CD4-positive, alpha-beta memory T cell (primary cell): Measurements from ENCODE around the gene CD34. TPM values are rescaled to one million over a fixed set of nuclear protein-coding genes. Genes with fewer than 3 reads are reported as not detected.

ENCODE experiments used
- CTCF ChIA-PET: fragments of 350-600 bp; sonication (Branson Sonifier 250); formaldehyde crosslinking; loops from one replicate; lab custom pipeline; 2021; ENCODE audit warnings: inconsistent platforms; ENCODE audit not compliant: partially characterized antibody; lab: Charles Lee
- POLR2A ChIA-PET: fragments of 350-600 bp; sonication (Branson Sonifier 250); formaldehyde crosslinking; loops from one replicate; lab custom pipeline; 2021; ENCODE audit not compliant: partially characterized antibody; lab: Charles Lee
- DNase-seq, 5 donors: peaks; one replicate each; pipeline versions ENCODE4 v3.0.0 to v3.0.0-alpha.2; 2020 to 2022; ENCODE audit warnings: mixed read lengths in 1 of 5
- H3K27ac ChIP-seq: one replicate; pipeline ENCODE4 v1.7.0; 2013; ENCODE audit warnings: low read depth, low read length
- H3K27me3 ChIP-seq: 2 replicates; pipeline ENCODE4 v1.7.0; 2013; ENCODE audit warnings: mild to moderate bottlenecking, low read length, moderate library complexity; ENCODE audit not compliant: insufficient read depth
- H3K36me3 ChIP-seq: 2 replicates; pipeline ENCODE4 v1.7.0; 2013; ENCODE audit warnings: mild to moderate bottlenecking, low read length, moderate library complexity; ENCODE audit not compliant: insufficient read depth
- H3K4me1 ChIP-seq: 2 replicates; pipeline ENCODE4 v1.7.0; 2013; ENCODE audit warnings: mild to moderate bottlenecking, low read length, moderate library complexity; ENCODE audit not compliant: insufficient read depth
- H3K4me3 ChIP-seq, 2 donors: one replicate each; pipeline ENCODE4 v1.7.0; 2013; ENCODE audit warnings: low read length in 2 of 2, mild to moderate bottlenecking in 1 of 2
- H3K9me3 ChIP-seq, 2 donors: one replicate each; pipeline ENCODE4 v1.7.0; 2013; ENCODE audit warnings: low read length in 2 of 2, control low read depth in 1 of 2; ENCODE audit not compliant: control insufficient read depth in 1 of 2
- H3K27ac Mint-ChIP-seq, 7 donors: one replicate each; pipeline ENCODE4 v1.8.0; 2020 to 2021; ENCODE audit warnings: mixed read lengths in 7 of 7, mild to moderate bottlenecking in 6 of 7, inconsistent platforms in 3 of 7, moderate library complexity in 3 of 7
- H3K27me3 Mint-ChIP-seq, 2 donors: one replicate each; pipeline ENCODE4 v1.8.0; 2020 to 2021; ENCODE audit warnings: mixed read lengths in 2 of 2
- H3K36me3 Mint-ChIP-seq, 2 donors: one replicate each; pipeline ENCODE4 v1.8.0; 2020 to 2021; ENCODE audit warnings: mixed read lengths in 2 of 2, inconsistent platforms in 1 of 2, mild to moderate bottlenecking in 1 of 2
- H3K4me1 Mint-ChIP-seq, 4 donors: one replicate each; pipeline ENCODE4 v1.8.0; 2020 to 2021; ENCODE audit warnings: mixed read lengths in 4 of 4, mild to moderate bottlenecking in 1 of 4
- H3K4me3 Mint-ChIP-seq, 8 donors: one replicate each; pipeline ENCODE4 v1.8.0; 2020 to 2021; ENCODE audit warnings: mixed read lengths in 8 of 8, mild to moderate bottlenecking in 7 of 8, moderate library complexity in 6 of 8, inconsistent platforms in 3 of 8
- H3K9me3 Mint-ChIP-seq, 8 donors: one replicate each; pipeline ENCODE4 v1.8.0; 2020 to 2021; ENCODE audit warnings: mixed read lengths in 8 of 8, mild to moderate bottlenecking in 5 of 8, inconsistent platforms in 3 of 8, moderate library complexity in 1 of 8
- intact Hi-C: fragments of 100-400 bp; cut with micrococcal nuclease; formaldehyde crosslinking; loops from one replicate; pipeline ENCODE4 v1.15.1; 2023
- polyA plus RNA-seq, 2 donors: library from polyadenylated mRNA; unstranded; fragments of 300-500 nt; fragmentation: Illumina TruSeq; gene quantifications; one replicate each; pipeline ENCODE4 v1.2.3, GENCODE V29; 2021
- total RNA-seq, 2 experiments: library from RNA; stranded (reverse); gene quantifications; one replicate each; pipeline ENCODE4 v1.2.3, GENCODE V29; 2021

The CD34 gene, protein sequence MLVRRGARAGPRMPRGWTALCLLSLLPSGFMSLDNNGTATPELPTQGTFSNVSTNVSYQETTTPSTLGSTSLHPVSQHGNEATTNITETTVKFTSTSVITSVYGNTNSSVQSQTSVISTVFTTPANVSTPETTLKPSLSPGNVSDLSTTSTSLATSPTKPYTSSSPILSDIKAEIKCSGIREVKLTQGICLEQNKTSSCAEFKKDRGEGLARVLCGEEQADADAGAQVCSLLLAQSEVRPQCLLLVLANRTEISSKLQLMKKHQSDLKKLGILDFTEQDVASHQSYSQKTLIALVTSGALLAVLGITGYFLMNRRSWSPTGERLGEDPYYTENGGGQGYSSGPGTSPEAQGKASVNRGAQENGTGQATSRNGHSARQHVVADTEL
- total RNA-seq (under 1 TPM in 1 of 2 experiments, not detected in 1; 0.03 TPM), polyA plus RNA-seq (not detected)

DNA sequence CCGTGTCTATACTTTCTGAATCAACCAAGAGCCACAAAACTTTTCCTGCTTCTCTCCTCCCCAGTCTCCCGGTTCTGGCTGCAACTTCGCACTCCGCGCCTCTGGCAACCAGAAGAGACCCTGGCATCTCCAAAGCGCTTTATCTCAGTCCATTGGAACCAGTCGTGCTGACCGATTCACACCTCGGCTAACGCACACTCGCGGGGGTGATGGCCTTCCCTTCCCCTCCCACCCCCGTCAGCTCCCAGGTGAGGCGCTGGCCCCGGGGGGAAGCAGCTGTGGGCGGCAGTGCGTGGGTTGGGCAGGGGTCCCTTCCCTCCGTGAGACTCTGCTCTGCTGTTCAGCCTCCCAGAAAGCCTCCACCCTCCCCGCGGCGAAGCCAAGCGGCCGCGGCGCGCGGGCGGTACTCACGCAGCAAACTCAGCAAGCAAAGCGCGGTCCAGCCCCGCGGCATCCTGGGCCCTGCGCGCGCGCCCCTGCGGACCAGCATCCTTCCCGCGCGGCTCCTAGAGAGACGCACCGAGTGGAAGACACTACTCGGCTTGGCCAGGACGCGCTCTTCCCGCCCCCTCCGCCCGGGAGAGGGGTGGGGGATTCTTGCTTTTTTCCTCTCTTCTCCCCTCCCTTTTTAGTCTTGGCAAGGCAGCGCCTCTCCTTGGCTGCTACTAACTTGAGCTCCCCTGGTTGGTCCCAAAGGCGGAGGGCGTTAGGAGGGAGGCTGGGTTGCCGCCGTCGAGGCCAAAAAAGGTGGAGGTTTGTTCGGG lies at the start of gene CD34:
Gene CD34, minus strand, starts transcription at position 535 of the 764 bp plus-strand sequence. Its CDS starts 45 bp downstream, at position 490.
- peak within 1 kb of the TSS in 6 of 8 donors; percentile 21 to 71 (median 60) for H3K4me3 Mint-ChIP-seq
- no peaks in the 10 kb centered on the region for H3K9me3 Mint-ChIP-seq
- Histone ChIP-seq H3K27ac (no peak within 1 kb of the TSS), H3K4me1 (peaks cover 4% of the 10 kb centered on the region), H3K36me3 (no peaks in the 10 kb centered on the region), H3K4me3 (no peak within 1 kb of the TSS), H3K9me3 (no peaks in the 10 kb centered on the region), H3K27me3 (peaks cover 22% of the 10 kb centered on the region)
- peaks cover 48 to 53% of the 10 kb centered on the region in 2 donors for H3K27me3 Mint-ChIP-seq
- H3K27ac Mint-ChIP-seq = no peak within 1 kb of the TSS
- ChIA-PET CTCF (no interaction called here), POLR2A (no interaction called here)
- peaks cover 4 to 24% (median 16%) of the 10 kb centered on the region in 4 donors for H3K4me1 Mint-ChIP-seq
- no peaks in the 10 kb centered on the region for H3K36me3 Mint-ChIP-seq
- intact Hi-C loops = no loop called here
- DNase-seq = peak in 3 of 5 donors; percentile 2 to 10 (median 5)

GRCh38 chr1:207960346-207960745 lies 49.4 kb upstream of the CD34 start:
- peak overlapping the region in 3 of 8 donors; percentile 39 to 83 (median 53) for H3K4me3 Mint-ChIP-seq
- no peak overlapping the region for H3K4me3 ChIP-seq
- ChIA-PET POLR2A (interaction anchor here (0.7 kb wide), 1 partner anchor 62 kb away, joined by 3 read pairs; no protein-coding TSS in a partner anchor), CTCF (interaction anchor here (6.9 kb wide), 1 partner anchor 75 kb away, joined by 119 read pairs; no protein-coding TSS in a partner anchor)
- peaks cover 23% of the 10 kb centered on the region for H3K27me3 ChIP-seq
- H3K9me3 ChIP-seq = no peaks in the 10 kb centered on the region
- no peak overlapping the region for H3K27ac ChIP-seq
- no peaks in the 10 kb centered on the region for H3K9me3 Mint-ChIP-seq
- no peak overlapping the region for H3K27ac Mint-ChIP-seq
- no peaks in the 10 kb centered on the region for H3K36me3 Mint-ChIP-seq
- H3K27me3 Mint-ChIP-seq = peaks cover 35 to 51% of the 10 kb centered on the region in 2 donors
- H3K4me1 Mint-ChIP-seq = peaks cover 4 to 22% (median 14%) of the 10 kb centered on the region in 4 donors
- intact Hi-C loops = no loop called here
- no peak for DNase-seq
- H3K36me3 ChIP-seq = no peaks in the 10 kb centered on the region
- H3K4me1 ChIP-seq = peaks cover 22% of the 10 kb centered on the region

GRCh38 chr1:207959910-207960309 lies 49.0 kb upstream of the CD34 start:
- Histone ChIP-seq H3K4me1 (peaks cover 22% of the 10 kb centered on the region), H3K9me3 (no peaks in the 10 kb centered on the region), H3K4me3 (no peak overlapping the region), H3K27ac (no peak overlapping the region), H3K27me3 (peaks cover 23% of the 10 kb centered on the region), H3K36me3 (no peaks in the 10 kb centered on the region)
- POLR2A ChIA-PET = interaction anchor here (0.7 kb wide), 1 partner anchor 62 kb away, joined by 3 read pairs; no protein-coding TSS in a partner anchor
- no peak for DNase-seq
- H3K4me3 Mint-ChIP-seq = peak overlapping the region in 5 of 8 donors; percentile 32 to 83 (median 81)
- peaks cover 35 to 56% of the 10 kb centered on the region in 2 donors for H3K27me3 Mint-ChIP-seq
- H3K9me3 Mint-ChIP-seq = no peaks in the 10 kb centered on the region
- H3K27ac Mint-ChIP-seq = no peak overlapping the region
- no peaks in the 10 kb centered on the region for H3K36me3 Mint-ChIP-seq
- peaks cover 4 to 22% (median 14%) of the 10 kb centered on the region in 4 donors for H3K4me1 Mint-ChIP-seq
- intact Hi-C loops = no loop called here
- CTCF ChIA-PET = interaction anchor here (6.9 kb wide), 1 partner anchor 75 kb away, joined by 119 read pairs; no protein-coding TSS in a partner anchor

DNA sequence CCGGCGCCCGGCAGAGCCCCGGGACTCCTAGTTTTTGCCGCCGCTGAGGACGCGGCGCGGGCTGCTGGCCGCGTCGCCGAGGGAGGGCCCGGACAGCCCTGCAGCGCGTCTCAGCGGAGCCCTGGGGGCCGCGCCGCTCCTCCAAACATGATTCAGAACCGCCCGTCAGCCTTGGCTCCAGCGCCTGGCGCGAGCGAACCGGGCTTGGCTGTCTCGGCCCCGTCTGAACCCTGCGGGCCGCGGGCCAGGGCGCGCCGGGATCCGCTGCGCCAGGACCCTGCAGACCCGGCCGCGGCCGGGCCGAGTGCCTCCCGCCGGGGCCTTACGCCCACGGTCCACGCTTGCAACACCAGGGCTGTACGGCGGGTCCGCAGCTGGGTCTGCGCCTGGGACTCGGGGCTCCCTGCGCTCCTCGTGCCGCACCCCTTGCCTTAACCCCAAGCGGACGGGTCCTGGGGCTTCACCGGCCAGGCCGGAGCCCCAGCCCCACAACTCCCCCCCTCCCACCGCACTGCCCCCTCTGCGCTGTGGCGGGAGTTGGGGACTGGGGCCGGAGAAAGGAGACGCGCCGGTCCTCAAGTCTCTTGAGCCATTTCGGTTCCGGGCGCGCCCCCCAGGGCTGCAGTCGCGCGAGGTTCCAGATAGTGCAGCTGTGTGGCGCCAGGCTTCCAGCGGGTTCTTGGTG lies 48.4 kb upstream of the CD34 start:
- H3K27ac Mint-ChIP-seq = no peak overlapping the region
- ChIA-PET CTCF (interaction anchor here (2.6 to 6.9 kb wide), 2 partner anchors 74 kb away, joined by 17 to 119 read pairs; no protein-coding TSS in a partner anchor), POLR2A (no interaction called here)
- H3K36me3 ChIP-seq = no peaks in the 10 kb centered on the region
- peaks cover 23% of the 10 kb centered on the region for H3K27me3 ChIP-seq
- H3K9me3 Mint-ChIP-seq = no peaks in the 10 kb centered on the region
- no peaks in the 10 kb centered on the region for H3K9me3 ChIP-seq
- intact Hi-C loops = no loop called here
- peaks cover 35 to 55% of the 10 kb centered on the region in 2 donors for H3K27me3 Mint-ChIP-seq
- peak in 3 of 5 donors; percentile 7 to 24 (median 17) for DNase-seq
- H3K4me1 ChIP-seq = peaks cover 22% of the 10 kb centered on the region
- H3K36me3 Mint-ChIP-seq = no peaks in the 10 kb centered on the region
- H3K27ac ChIP-seq = no peak overlapping the region
- H3K4me1 Mint-ChIP-seq = peaks cover 4 to 22% (median 13%) of the 10 kb centered on the region in 4 donors
- peak overlapping the region in 6 of 8 donors; percentile 32 to 83 (median 68) for H3K4me3 Mint-ChIP-seq
- H3K4me3 ChIP-seq = no peak overlapping the region

DNA sequence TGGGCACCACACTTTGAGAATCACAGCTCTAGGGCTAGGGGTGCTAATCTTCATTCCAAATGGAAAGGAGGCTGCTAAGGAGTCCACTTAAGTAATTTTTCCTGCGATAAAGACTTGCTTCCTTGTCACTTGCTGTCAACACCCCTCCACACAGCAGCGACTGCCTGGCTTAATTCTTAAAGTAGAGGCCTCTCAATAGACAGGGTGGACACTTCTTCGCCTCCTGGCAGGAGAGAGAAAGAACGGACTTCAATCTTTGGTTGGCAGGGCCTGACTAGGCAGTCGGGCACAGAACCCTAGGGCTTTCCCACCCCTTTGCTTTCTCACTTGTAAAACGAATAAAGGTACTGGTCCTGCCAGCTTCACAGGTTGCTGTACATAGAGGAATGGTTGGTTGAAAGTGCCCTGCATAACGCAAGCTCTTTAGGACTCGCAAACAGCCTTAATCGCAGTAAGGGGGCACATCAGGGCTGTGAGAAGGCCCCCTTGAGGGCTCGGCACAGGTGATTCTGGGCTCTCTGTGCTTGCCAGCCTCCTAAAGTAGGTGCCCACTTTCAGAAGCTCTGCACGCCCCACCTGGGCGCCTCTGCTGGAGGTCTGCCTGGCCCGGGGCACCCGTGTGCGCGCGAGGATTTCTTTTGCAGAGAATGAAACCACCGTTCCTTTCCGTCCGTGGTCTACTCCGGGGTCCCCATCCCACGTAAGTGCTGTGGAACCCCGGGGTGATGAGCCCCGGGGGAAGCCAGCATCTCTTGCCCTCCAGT lies 47.6 kb upstream of the CD34 start:
- no peak overlapping the region for H3K27ac ChIP-seq
- H3K27me3 Mint-ChIP-seq = peaks cover 36 to 56% of the 10 kb centered on the region in 2 donors
- ChIA-PET POLR2A (no interaction called here), CTCF (interaction anchor here (1.1 to 2.6 kb wide), 4 partner anchors 9 to 90 kb away, joined by 3 to 17 read pairs (median 4); no protein-coding TSS in a partner anchor)
- peaks cover 4 to 22% (median 11%) of the 10 kb centered on the region in 4 donors for H3K4me1 Mint-ChIP-seq
- H3K36me3 Mint-ChIP-seq = no peaks in the 10 kb centered on the region
- H3K36me3 ChIP-seq = no peaks in the 10 kb centered on the region
- intact Hi-C loops = no loop called here
- H3K27ac Mint-ChIP-seq = no peak overlapping the region
- no peaks in the 10 kb centered on the region for H3K9me3 ChIP-seq
- peak overlapping the region in 5 of 8 donors; percentile 6 to 56 (median 44) for H3K4me3 Mint-ChIP-seq
- DNase-seq = no peak
- peaks cover 16% of the 10 kb centered on the region for H3K4me1 ChIP-seq
- no peak overlapping the region for H3K4me3 ChIP-seq
- H3K27me3 ChIP-seq = peaks cover 23% of the 10 kb centered on the region
- H3K9me3 Mint-ChIP-seq = no peaks in the 10 kb centered on the region

DNA sequence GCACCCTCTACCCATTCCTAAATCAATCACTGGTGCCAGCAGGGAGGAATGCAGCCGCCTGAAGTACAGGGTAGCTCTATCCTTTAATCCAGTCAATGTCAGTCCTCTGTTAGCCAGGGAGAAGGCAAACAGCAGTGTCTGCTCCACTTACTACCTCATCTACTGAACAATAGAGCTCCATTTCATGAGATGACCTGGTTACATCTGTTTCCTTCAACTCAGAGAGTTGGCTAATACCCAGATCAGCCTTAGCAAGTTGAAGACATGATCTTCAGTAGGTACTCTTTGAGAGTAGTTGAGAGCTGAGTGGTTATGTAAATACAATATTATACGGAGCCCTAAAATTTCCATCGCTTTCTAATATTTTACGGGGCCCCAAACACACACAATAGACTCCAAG lies 46.1 kb upstream of the CD34 start:
- H3K4me1 Mint-ChIP-seq = peaks cover 0 to 12% (median 5%) of the 10 kb centered on the region in 4 donors
- peaks cover 39 to 54% of the 10 kb centered on the region in 2 donors for H3K27me3 Mint-ChIP-seq
- DNase-seq = no peak
- Histone ChIP-seq H3K27me3 (peaks cover 23% of the 10 kb centered on the region), H3K27ac (no peak overlapping the region), H3K36me3 (no peaks in the 10 kb centered on the region), H3K4me3 (no peak overlapping the region), H3K4me1 (peaks cover 10% of the 10 kb centered on the region), H3K9me3 (no peaks in the 10 kb centered on the region)
- H3K36me3 Mint-ChIP-seq = no peaks in the 10 kb centered on the region
- no peak overlapping the region for H3K27ac Mint-ChIP-seq
- ChIA-PET POLR2A (no interaction called here), CTCF (interaction anchor here (1.2 to 2.6 kb wide), 3 partner anchors 10 to 72 kb away, joined by 3 to 17 read pairs (median 3); no protein-coding TSS in a partner anchor)
- no peaks in the 10 kb centered on the region for H3K9me3 Mint-ChIP-seq
- intact Hi-C loops = no loop called here
- H3K4me3 Mint-ChIP-seq = no peak overlapping the region
